Daoy (cell line): ENCODE data around the gene HSD17B14. TPM values are rescaled to one million over a fixed set of nuclear protein-coding genes. Genes with fewer than 3 reads are reported as not detected.
"Not testable (repeated sequence)": the region's sequence is repeated elsewhere in the genome, so short reads cannot be mapped to it uniquely, and the experiment has no call there.

ENCODE experiments used
- DNase-seq: peaks from one replicate; pipeline ENCODE4 v3.0.0-alpha.2; 2015; ENCODE audit warnings: low read depth
- total RNA-seq: library from RNA; depleted of rRNA; stranded (reverse); fragments of >200 nt; shearing (Covaris generic); gene quantifications from 2 replicates; pipeline ENCODE4 v1.2.3, GENCODE V29; 2014

The HSD17B14 gene
- total RNA-seq, 1 experiment from 2014 or later: 0.69 TPM

- DNase-seq: peak; percentile 58
Observed at GRCh38 chr19:48798937-48799336, 37.4 kb downstream of the HSD17B14 start.

- no peak for DNase-seq
Observed at GRCh38 chr19:48797103-48797502, 39.2 kb downstream of the HSD17B14 start.

GRCh38 chr19:48796298-48797083, 39.8 kb downstream of the HSD17B14 start:
- no peak for DNase-seq

GRCh38 chr19:48795685-48796070, 40.6 kb downstream of the HSD17B14 start:
- no peak for DNase-seq

- peak; percentile 95 for DNase-seq
Observed at GRCh38 chr19:48795055-48795684, 41.1 kb downstream of the HSD17B14 start.

GRCh38 chr19:48794291-48794690, 42.0 kb downstream of the HSD17B14 start:
- DNase-seq: no peak

GRCh38 chr19:48793271-48793670, 43.0 kb downstream of the HSD17B14 start:
- no peak for DNase-seq

- DNase-seq: not testable (repeated sequence)
Observed at GRCh38 chr19:48787331-48787730, 49.0 kb downstream of the HSD17B14 start.

GRCh38 chr19:48786422-48786821, 49.9 kb downstream of the HSD17B14 start:
- not testable (repeated sequence) for DNase-seq

GRCh38 chr19:48784527-48784926, 51.8 kb downstream of the HSD17B14 start:
- DNase-seq: no peak

GRCh38 chr19:48780631-48781391, 55.5 kb downstream of the HSD17B14 start:
- peak; percentile 58 for DNase-seq

GRCh38 chr19:48779636-48780035, 56.7 kb downstream of the HSD17B14 start:
- no peak for DNase-seq

GRCh38 chr19:48777720-48778119, 58.6 kb downstream of the HSD17B14 start:
- no peak for DNase-seq

GRCh38 chr19:48777139-48777538, 59.2 kb downstream of the HSD17B14 start:
- no peak for DNase-seq

GRCh38 chr19:48772503-48772953, 63.8 kb downstream of the HSD17B14 start:
- no peak for DNase-seq

GRCh38 chr19:48770734-48771472, 65.4 kb downstream of the HSD17B14 start:
- no peak for DNase-seq

- DNase-seq: no peak
Observed at GRCh38 chr19:48770266-48770665, 66.0 kb downstream of the HSD17B14 start.

- DNase-seq: no peak
Observed at GRCh38 chr19:48768994-48769713, 67.1 kb downstream of the HSD17B14 start.

GRCh38 chr19:48768171-48768753, 68.0 kb downstream of the HSD17B14 start:
- not testable (repeated sequence) for DNase-seq

GRCh38 chr19:48765816-48766215, 70.5 kb downstream of the HSD17B14 start:
- DNase-seq: not testable (repeated sequence)
